Mucosa of descending colon (tissue), 3 donors: ENCODE measurements around the gene TEX264. TPM values are rescaled to one million over a fixed set of nuclear protein-coding genes. Genes with fewer than 3 reads are reported as not detected.

ENCODE experiments used
- ATAC-seq: fragments of 200-7000 bp; cut with Tn5 transposase; one replicate; pipeline ENCODE4 v1.9.1; 2020; ENCODE audit warnings: mild to moderate bottlenecking, moderate library complexity
- DNase-seq, 3 donors: peaks; one replicate each; pipeline ENCODE4 v3.0.0-alpha.2; 2020
- H3K36me3 ChIP-seq: fragments of 200-600 bp; one replicate; pipeline ENCODE4 v1.8.0; 2021; ENCODE audit warnings: low read depth, mild to moderate bottlenecking
- H3K4me1 ChIP-seq: fragments of 200-600 bp; one replicate; pipeline ENCODE4 v1.8.0; 2021; ENCODE audit warnings: low read depth, mild to moderate bottlenecking
- H3K4me3 ChIP-seq: fragments of 200-600 bp; one replicate; pipeline ENCODE4 v1.8.0; 2021; ENCODE audit warnings: mild to moderate bottlenecking
- H3K9me3 ChIP-seq: fragments of 200-600 bp; one replicate; pipeline ENCODE4 v1.8.0; 2021; ENCODE audit warnings: mild to moderate bottlenecking
- CTCF ChIP-seq: fragments of 200-600 bp; IDR thresholded peaks from one replicate; pipeline ENCODE4 v1.8.0; 2022; ENCODE audit warnings: antibody characterized with exemption, mild to moderate bottlenecking
- intact Hi-C, 2 donors: fragments of 100-400 bp; cut with DNase I in 1 of 2; cut with micrococcal nuclease in 1 of 2; formaldehyde crosslinking; loops; one replicate each; pipeline versions ENCODE4 v1.11.0 to v1.11.1; 2022; cut with DNase I, micrococcal nuclease
- total RNA-seq, 3 donors: library from RNA; stranded (reverse); fragmentation: NEBNext Ultra II Directional in 2 of 3; extraction: Animal tissue kit (Norgen Biotek cat#: 25700) in 2 of 3; gene quantifications; one replicate each; pipeline versions ENCODE4 v1.2.1 to v1.2.4, GENCODE V29; 2021 to 2023
- donor health status: DM: no; HTN: no; CAD: no; lungs with moderate emphysema.
- donor health status: DM: no; HTN: no; CAD: no.
- donor health status: DM: no; HTN: yes; CAD: no.

TEX264 gene
- total RNA-seq, 3 donors from 2014 or later = 53.2 to 73.6 (median 59.1) TPM

GRCh38 chr3:51703068-51703760 lies 32.2 kb downstream of the TEX264 start:
- ATAC-seq = no peak
- Histone ChIP-seq H3K4me1 (no peaks in the 10 kb centered on the region), H3K4me3 (no peak overlapping the region), H3K36me3 (peaks cover 6% of the 10 kb centered on the region), H3K9me3 (no peaks in the 10 kb centered on the region)
- peak in 2 of 3 donors; percentile 9 to 10 for DNase-seq
- intact Hi-C loops = no loop called here
- TF ChIP-seq CTCF = no peak

- intact Hi-C loops = no loop called here
- Histone ChIP-seq H3K9me3 (no peaks in the 10 kb centered on the region), H3K4me1 (no peaks in the 10 kb centered on the region), H3K4me3 (no peak overlapping the region), H3K36me3 (peaks cover 6% of the 10 kb centered on the region)
- no peak for ATAC-seq
- TF ChIP-seq CTCF = no peak
- DNase-seq = peak in 1 of 3 donors; percentile 9
Measured at GRCh38 chr3:51703761-51704510, 32.9 kb downstream of the TEX264 start.

GRCh38 chr3:51704511-51704950 lies 33.5 kb downstream of the TEX264 start:
- TF ChIP-seq CTCF = no peak
- H3K4me3 ChIP-seq = no peak overlapping the region
- intact Hi-C loops = no loop called here
- DNase-seq (peak in 1 of 3 donors; percentile 17), ATAC-seq (no peak)
- no peaks in the 10 kb centered on the region for H3K9me3 ChIP-seq
- peaks cover under 1% of the 10 kb centered on the region for H3K36me3 ChIP-seq
- H3K4me1 ChIP-seq = no peaks in the 10 kb centered on the region

GRCh38 chr3:51705276-51706020 lies 34.4 kb downstream of the TEX264 start:
- H3K4me3 ChIP-seq = no peak overlapping the region
- ATAC-seq = no peak
- H3K9me3 ChIP-seq = no peaks in the 10 kb centered on the region
- no peaks in the 10 kb centered on the region for H3K4me1 ChIP-seq
- peak in 1 of 3 donors; percentile 5 for DNase-seq
- no peak for TF ChIP-seq CTCF
- intact Hi-C loops = no loop called here
- no peaks in the 10 kb centered on the region for H3K36me3 ChIP-seq

GRCh38 chr3:51706021-51706485 lies 35.0 kb downstream of the TEX264 start:
- peak in 1 of 3 donors; percentile 9 for DNase-seq
- ATAC-seq = no peak
- intact Hi-C loops = no loop called here
- no peak for TF ChIP-seq CTCF
- Histone ChIP-seq H3K4me3 (no peak overlapping the region), H3K9me3 (no peaks in the 10 kb centered on the region), H3K36me3 (no peaks in the 10 kb centered on the region), H3K4me1 (no peaks in the 10 kb centered on the region)
